Astrocyte (in vitro differentiated cells and primary cell): ENCODE measurements around the gene RBM24.

ENCODE experiments used
- CTCF ChIP-seq: IDR thresholded peaks from 2 replicates; pipeline ENCODE4 v1.5.1; 2011; ENCODE audit warnings: low read depth, mild to moderate bottlenecking, inconsistent platforms, low read length, moderate library complexity; ENCODE audit not compliant: insufficient read depth
- EZH2 ChIP-seq: IDR thresholded peaks from 2 replicates; pipeline ENCODE4 v1.6.1; 2012; ENCODE audit warnings: mild to moderate bottlenecking, low read length, inconsistent platforms; ENCODE audit not compliant: insufficient read depth

GRCh38 chr6:17297271-17298080, 16.3 kb downstream of the RBM24 start:
- TF ChIP-seq CTCF (no peak), EZH2 (no peak)
